IPS-15b (cell line): ENCODE data around the gene MICA.
A peak's percentile ranks its signal among the peaks of the same experiment; 100 is the strongest.
"Not testable (repeated sequence)": the region's sequence is repeated elsewhere in the genome, so short reads cannot be mapped to it uniquely, and the experiment has no call there.

Experiments used
- H3K27me3 ChIP-seq: one replicate; pipeline ENCODE4 v1.6.1; 2013; ENCODE audit warnings: low read length; ENCODE audit not compliant: control insufficient read depth, insufficient read depth
- H3K36me3 ChIP-seq: one replicate; pipeline ENCODE4 v1.6.1; 2013; ENCODE audit warnings: low read length; ENCODE audit not compliant: control insufficient read depth, insufficient read depth
- H3K4me1 ChIP-seq: one replicate; pipeline ENCODE4 v1.6.1; 2013; ENCODE audit warnings: mild to moderate bottlenecking, low read length; ENCODE audit not compliant: control insufficient read depth, insufficient read depth
- H3K4me3 ChIP-seq: one replicate; pipeline ENCODE4 v1.5.1; 2013; ENCODE audit warnings: low read depth, low read length
- H3K9ac ChIP-seq: one replicate; pipeline ENCODE4 v1.6.1; 2013; ENCODE audit warnings: low read depth, mild to moderate bottlenecking, low read length
- H3K9me3 ChIP-seq: one replicate; pipeline ENCODE4 v1.6.1; 2013; ENCODE audit warnings: mild to moderate bottlenecking, low read length; ENCODE audit not compliant: control insufficient read depth, insufficient read depth

Gene MICA

GRCh38 chr6:31386099-31386498, 17.3 kb upstream of the MICA start:
- Histone ChIP-seq H3K4me1 (no peaks in the 10 kb centered on the region), H3K36me3 (no peaks in the 10 kb centered on the region), H3K9ac (no peak overlapping the region), H3K4me3 (no peak overlapping the region), H3K27me3 (no peaks in the 10 kb centered on the region), H3K9me3 (no peaks in the 10 kb centered on the region)

DNA sequence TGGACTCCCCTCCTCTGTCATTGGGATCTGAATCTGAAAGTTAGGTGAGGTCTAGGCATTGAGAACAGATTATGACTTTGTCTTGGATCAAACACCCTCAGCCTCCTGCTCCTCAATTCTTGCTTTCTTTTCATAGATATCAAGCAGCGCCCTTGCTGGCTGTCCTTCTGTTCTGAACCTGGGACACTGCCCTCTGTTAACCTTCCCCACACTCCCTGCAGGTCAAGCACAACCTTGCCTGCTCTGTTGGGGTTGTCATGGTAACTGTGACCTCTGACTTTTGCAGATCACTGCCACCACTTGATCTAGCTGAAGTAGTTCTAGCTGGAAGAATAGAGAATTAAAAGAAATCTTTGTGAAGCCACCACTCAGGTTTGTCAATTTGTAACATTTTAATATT, 16.4 kb upstream of the MICA start:
- no peaks in the 10 kb centered on the region for H3K36me3 ChIP-seq
- no peaks in the 10 kb centered on the region for H3K4me1 ChIP-seq

GRCh38 chr6:31388916-31389801, 14.2 kb upstream of the MICA start:
- H3K27me3 ChIP-seq, H3K9me3 ChIP-seq, H3K9ac ChIP-seq, H3K4me3 ChIP-seq, H3K36me3 ChIP-seq, H3K4me1 ChIP-seq: not testable (repeated sequence)

More for the DNA sequence above, 16.4 kb upstream of the MICA start:
- Histone ChIP-seq H3K27me3 (no peaks in the 10 kb centered on the region), H3K9me3 (no peaks in the 10 kb centered on the region), H3K4me3 (no peak overlapping the region), H3K9ac (no peak overlapping the region)

- not testable (repeated sequence) for H3K9ac ChIP-seq, H3K4me3 ChIP-seq, H3K36me3 ChIP-seq, H3K27me3 ChIP-seq, H3K4me1 ChIP-seq, H3K9me3 ChIP-seq
Observed at GRCh38 chr6:31389802-31390132, 13.6 kb upstream of the MICA start.

- peaks cover 6% of the 10 kb centered on the region for H3K4me1 ChIP-seq
- no peaks in the 10 kb centered on the region for H3K36me3 ChIP-seq
- no peak overlapping the region for H3K4me3 ChIP-seq
- H3K9ac ChIP-seq = no peak overlapping the region
- H3K9me3 ChIP-seq = no peaks in the 10 kb centered on the region
- peaks cover 22% of the 10 kb centered on the region for H3K27me3 ChIP-seq
Observed at GRCh38 chr6:31393932-31394331, 9.5 kb upstream of the MICA start.

DNA sequence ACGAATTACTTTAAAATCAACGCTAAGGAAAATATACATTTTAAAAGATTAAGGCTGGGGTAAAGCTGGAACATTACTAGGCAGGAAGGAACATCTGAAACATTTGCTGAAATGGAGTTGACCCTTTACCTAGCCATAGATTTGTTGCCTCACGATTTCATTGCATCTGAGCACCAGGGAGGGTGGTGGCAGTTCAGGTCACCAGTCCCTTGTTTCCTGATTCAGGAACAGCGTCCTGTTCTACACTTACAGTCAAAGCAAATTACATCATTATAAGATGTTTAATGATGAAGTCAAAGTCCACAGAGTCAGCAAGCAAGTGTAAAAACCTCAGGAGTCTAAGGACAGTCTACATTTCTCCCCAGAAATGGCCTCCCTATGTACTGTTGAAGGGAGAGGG, 9.0 kb upstream of the MICA start:
- H3K9me3 ChIP-seq = no peaks in the 10 kb centered on the region
- H3K27me3 ChIP-seq = peaks cover 22% of the 10 kb centered on the region
- H3K4me1 ChIP-seq = peaks cover 6% of the 10 kb centered on the region
- H3K4me3 ChIP-seq = no peak overlapping the region
- no peak overlapping the region for H3K9ac ChIP-seq
- no peaks in the 10 kb centered on the region for H3K36me3 ChIP-seq

GRCh38 chr6:31395832-31396231, 7.6 kb upstream of the MICA start:
- Histone ChIP-seq H3K4me3 (no peak overlapping the region), H3K9ac (no peak overlapping the region), H3K36me3 (no peaks in the 10 kb centered on the region), H3K4me1 (peaks cover 6% of the 10 kb centered on the region), H3K27me3 (peaks cover 23% of the 10 kb centered on the region), H3K9me3 (no peaks in the 10 kb centered on the region)

DNA sequence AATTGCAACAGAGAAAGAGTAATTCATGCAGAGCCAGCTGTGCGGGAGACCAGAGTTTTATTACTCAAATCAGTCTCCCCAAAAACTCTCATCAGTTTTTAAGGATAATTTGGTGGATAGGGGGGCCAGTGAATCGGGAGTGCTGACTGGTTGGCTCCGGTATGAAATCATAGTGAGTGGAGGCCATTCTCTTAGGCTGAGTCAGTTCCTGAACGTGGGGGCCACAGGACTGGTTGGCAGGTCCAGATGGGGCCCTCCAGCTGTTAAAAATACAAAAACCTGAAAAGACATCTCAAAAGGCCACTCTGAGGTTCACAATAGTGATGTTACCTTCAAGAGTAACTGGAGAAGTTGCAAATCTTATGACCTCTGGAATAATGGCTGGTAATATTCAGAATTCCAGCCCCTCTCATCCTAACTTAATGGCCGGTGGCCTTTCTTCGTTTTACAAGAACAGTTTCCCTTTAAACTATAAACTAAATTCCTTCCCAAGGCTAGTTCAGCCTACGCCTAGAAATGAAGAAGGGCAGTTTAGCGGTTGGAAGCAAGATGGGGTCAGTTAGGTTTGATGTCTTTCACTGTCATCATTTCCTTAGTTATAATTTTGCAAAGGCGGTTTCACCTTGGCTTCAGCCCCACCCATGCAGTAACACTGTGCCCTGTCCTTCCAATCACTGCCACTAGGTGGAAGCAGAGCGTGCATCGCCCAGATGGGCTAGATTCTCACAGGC, 6.8 kb upstream of the MICA start:
- H3K36me3 ChIP-seq = no peaks in the 10 kb centered on the region
- no peak overlapping the region for H3K4me3 ChIP-seq
- peaks cover 31% of the 10 kb centered on the region for H3K27me3 ChIP-seq
- H3K4me1 ChIP-seq = peaks cover 8% of the 10 kb centered on the region
- no peak overlapping the region for H3K9ac ChIP-seq
- no peaks in the 10 kb centered on the region for H3K9me3 ChIP-seq

GRCh38 chr6:31397153-31397499, 6.3 kb upstream of the MICA start:
- H3K36me3 ChIP-seq, H3K9me3 ChIP-seq, H3K4me1 ChIP-seq, H3K9ac ChIP-seq, H3K4me3 ChIP-seq: not testable (repeated sequence)
- H3K27me3 ChIP-seq = peaks cover 36% of the 10 kb centered on the region

DNA sequence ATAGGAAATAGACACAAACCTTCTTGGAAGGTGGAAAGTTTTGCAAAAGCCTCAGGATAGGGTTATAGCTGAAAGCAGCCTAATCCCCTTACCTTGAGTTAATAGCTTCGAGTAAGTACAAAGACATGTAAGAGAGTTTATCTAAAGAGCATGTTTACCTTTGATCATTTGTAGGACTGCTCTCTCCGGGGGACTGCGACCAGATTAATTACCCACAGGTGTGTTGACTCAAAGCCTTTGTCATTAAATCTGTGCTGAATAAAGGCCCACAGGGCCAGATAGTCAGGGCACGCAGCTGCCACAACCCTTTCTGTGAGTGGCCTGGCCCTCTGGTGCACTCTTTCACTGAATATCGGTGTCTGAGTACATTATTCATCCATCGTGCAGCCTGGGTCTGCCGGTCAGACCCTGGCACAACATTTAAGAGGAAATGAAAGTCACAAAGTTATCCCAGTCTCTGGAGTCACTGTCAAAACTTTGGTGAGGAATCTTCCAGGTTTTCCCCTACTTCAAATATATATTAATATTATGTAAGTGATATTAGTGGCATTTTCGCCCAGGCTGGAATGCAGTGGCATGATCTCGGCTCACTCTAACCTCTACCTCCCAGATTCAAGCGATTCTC, 5.4 kb upstream of the MICA start:
- Histone ChIP-seq H3K4me1 (peaks cover 8% of the 10 kb centered on the region), H3K36me3 (no peaks in the 10 kb centered on the region), H3K4me3 (no peak overlapping the region), H3K9me3 (no peaks in the 10 kb centered on the region), H3K9ac (no peak overlapping the region), H3K27me3 (peaks cover 44% of the 10 kb centered on the region)

DNA sequence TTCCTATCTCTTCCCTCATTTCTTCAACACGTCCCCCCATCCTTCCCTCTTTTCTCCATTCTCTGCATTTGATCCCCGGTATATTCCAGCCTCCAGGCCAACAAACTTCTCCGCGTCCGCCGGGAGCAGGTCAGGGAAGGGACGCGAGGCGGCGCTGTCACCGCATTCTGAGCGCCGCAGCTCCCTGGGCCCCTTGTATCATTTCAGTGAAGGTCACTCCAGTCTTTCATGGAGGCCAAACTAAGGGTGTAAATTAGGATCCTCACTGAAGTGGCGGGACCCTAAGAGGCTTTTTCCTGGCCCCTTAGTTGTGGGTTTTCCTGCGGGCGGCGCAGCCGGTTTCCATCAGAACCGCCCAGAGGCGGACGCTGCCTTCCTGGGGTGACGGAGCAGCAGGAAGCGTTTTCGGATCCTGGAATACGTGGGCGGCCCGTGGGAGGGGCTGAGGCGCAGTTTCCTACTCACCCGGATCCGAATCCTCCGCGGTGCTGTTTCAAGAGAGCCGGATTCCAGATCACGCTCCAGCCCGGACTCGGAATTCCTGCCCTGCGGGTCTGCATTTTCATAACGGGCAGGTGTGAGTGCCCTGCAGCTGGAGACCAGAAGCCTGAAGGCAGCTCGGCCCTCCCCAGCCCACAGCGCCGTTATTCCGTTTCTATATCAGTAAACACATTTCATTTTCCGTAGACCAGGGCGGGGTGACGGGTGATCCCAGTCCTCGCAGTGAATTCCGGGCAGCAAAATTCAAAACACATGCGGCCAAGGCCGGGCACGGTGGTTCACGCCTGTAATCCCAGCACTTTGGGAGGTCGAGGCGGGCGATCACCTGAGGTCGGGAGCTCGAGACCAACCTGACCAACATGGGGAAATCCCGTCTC, 3.6 kb upstream of the MICA start:
- Histone ChIP-seq H3K4me1 (peaks cover 8% of the 10 kb centered on the region), H3K27me3 (peaks cover 49% of the 10 kb centered on the region), H3K9ac (peak overlapping the region; percentile 37), H3K4me3 (peak overlapping the region; percentile 81), H3K36me3 (no peaks in the 10 kb centered on the region), H3K9me3 (no peaks in the 10 kb centered on the region)
